Measurements from ENCODE around the gene MUC4.

Gene MUC4

GRCh38 chr3:195849322-195850074, 37.8 kb upstream of the MUC4 start:
- Histone ChIP-seq H3K79me1 (ENCODE audit: low read length) (no peaks in the 10 kb centered on the region), H2BK15ac (replicated peaks; ENCODE audit: low read depth) (no peak overlapping the region), H3K79me2 (ENCODE audit: control insufficient read depth, insufficient read depth, low read length) (no peaks in the 10 kb centered on the region), H4K5ac (ENCODE audit: low read length) (no peak overlapping the region), H4K8ac (ENCODE audit: low read depth, low read length) (no peak overlapping the region), H2AK5ac (ENCODE audit: low read length) (no peak overlapping the region), H2BK120ac (ENCODE audit: low read depth, low read length) (no peak overlapping the region), H3K9ac (ENCODE audit: low read length) (no peak overlapping the region), H2BK5ac (ENCODE audit: low read length) (no peak overlapping the region), H3K4ac (ENCODE audit: low read depth, low read length) (no peak overlapping the region), H3K27me3 (ENCODE audit: insufficient read depth, low read length, poor library complexity) (no peaks in the 10 kb centered on the region), H3K18ac (ENCODE audit: low read length) (no peak overlapping the region), H3K4me3 (ENCODE audit: low read length) (no peak overlapping the region), H3K36me3 (ENCODE audit: control insufficient read depth, insufficient read depth, low read length) (no peaks in the 10 kb centered on the region), H3K4me1 (ENCODE audit: control insufficient read depth, low read depth, low read length) (no peaks in the 10 kb centered on the region), H3K4me2 (ENCODE audit: low read length) (no peak overlapping the region), H3K23ac (ENCODE audit: low read length) (no peak overlapping the region), H3K27ac (ENCODE audit: low read depth, low read length) (no peak overlapping the region), H3K56ac (ENCODE audit: low read length) (no peak overlapping the region)
- no peak for DNase-seq
- WGBS (ENCODE audit: extremely low coverage, insufficient coverage, low lambda C conversion rate): no CpG with 5 or more reads among the region's 53 CpGs

GRCh38 chr3:195847055-195847950, 35.6 kb upstream of the MUC4 start:
- no peak overlapping the region for H3K56ac ChIP-seq (ENCODE audit: low read length)
- no peaks in the 10 kb centered on the region for H3K79me2 ChIP-seq (ENCODE audit: control insufficient read depth, insufficient read depth, low read length)
- no peak overlapping the region for H2BK15ac ChIP-seq (replicated peaks; ENCODE audit: low read depth)
- no peak overlapping the region for H2BK120ac ChIP-seq (ENCODE audit: low read depth, low read length)
- H3K79me1 ChIP-seq (ENCODE audit: low read length): no peaks in the 10 kb centered on the region
- no peak overlapping the region for H3K23ac ChIP-seq (ENCODE audit: low read length)
- no peak overlapping the region for H3K4me2 ChIP-seq (ENCODE audit: low read length)
- H4K5ac ChIP-seq (ENCODE audit: low read length): no peak overlapping the region
- H3K36me3 ChIP-seq (ENCODE audit: control insufficient read depth, insufficient read depth, low read length): no peaks in the 10 kb centered on the region
- H3K4me1 ChIP-seq (ENCODE audit: control insufficient read depth, low read depth, low read length): no peaks in the 10 kb centered on the region
- H3K4ac ChIP-seq (ENCODE audit: low read depth, low read length): no peak overlapping the region
- no CpG with 5 or more reads among the region's 24 CpGs for WGBS (ENCODE audit: extremely low coverage, insufficient coverage, low lambda C conversion rate)
- no peak overlapping the region for H4K8ac ChIP-seq (ENCODE audit: low read depth, low read length)
- no peak overlapping the region for H3K9ac ChIP-seq (ENCODE audit: low read length)
- no peak overlapping the region for H3K27ac ChIP-seq (ENCODE audit: low read depth, low read length)
- H3K4me3 ChIP-seq (ENCODE audit: low read length): no peak overlapping the region
- no peak for DNase-seq
- H2BK5ac ChIP-seq (ENCODE audit: low read length): no peak overlapping the region
- no peak overlapping the region for H3K18ac ChIP-seq (ENCODE audit: low read length)
- H3K27me3 ChIP-seq (ENCODE audit: insufficient read depth, low read length, poor library complexity): no peaks in the 10 kb centered on the region
- no peak overlapping the region for H2AK5ac ChIP-seq (ENCODE audit: low read length)

- 100% methylated on average over 1 of the region's 6 CpGs for WGBS (ENCODE audit: extremely low coverage, insufficient coverage, low lambda C conversion rate)
- Histone ChIP-seq H3K27ac (ENCODE audit: low read depth, low read length) (no peak overlapping the region), H3K4me3 (ENCODE audit: low read length) (no peak overlapping the region), H3K4ac (ENCODE audit: low read depth, low read length) (no peak overlapping the region), H4K5ac (ENCODE audit: low read length) (no peak overlapping the region), H3K79me1 (ENCODE audit: low read length) (no peaks in the 10 kb centered on the region), H3K4me2 (ENCODE audit: low read length) (no peak overlapping the region), H3K36me3 (ENCODE audit: control insufficient read depth, insufficient read depth, low read length) (no peaks in the 10 kb centered on the region), H3K27me3 (ENCODE audit: insufficient read depth, low read length, poor library complexity) (no peaks in the 10 kb centered on the region), H3K9ac (ENCODE audit: low read length) (no peak overlapping the region), H3K18ac (ENCODE audit: low read length) (no peak overlapping the region), H2BK5ac (ENCODE audit: low read length) (no peak overlapping the region), H2AK5ac (ENCODE audit: low read length) (no peak overlapping the region), H3K23ac (ENCODE audit: low read length) (no peak overlapping the region), H4K8ac (ENCODE audit: low read depth, low read length) (no peak overlapping the region), H3K4me1 (ENCODE audit: control insufficient read depth, low read depth, low read length) (no peaks in the 10 kb centered on the region), H2BK120ac (ENCODE audit: low read depth, low read length) (no peak overlapping the region), H3K79me2 (ENCODE audit: control insufficient read depth, insufficient read depth, low read length) (no peaks in the 10 kb centered on the region), H3K56ac (ENCODE audit: low read length) (no peak overlapping the region), H2BK15ac (replicated peaks; ENCODE audit: low read depth) (no peak overlapping the region)
- DNase-seq: no peak
Observed at GRCh38 chr3:195845483-195845882, 33.8 kb upstream of the MUC4 start.

- no peak overlapping the region for H3K4ac ChIP-seq (ENCODE audit: low read depth, low read length)
- H2BK5ac ChIP-seq (ENCODE audit: low read length): no peak overlapping the region
- H4K8ac ChIP-seq (ENCODE audit: low read depth, low read length): no peak overlapping the region
- no peaks in the 10 kb centered on the region for H3K79me1 ChIP-seq (ENCODE audit: low read length)
- no peak overlapping the region for H3K4me2 ChIP-seq (ENCODE audit: low read length)
- no peak overlapping the region for H3K27ac ChIP-seq (ENCODE audit: low read depth, low read length)
- no peak overlapping the region for H3K23ac ChIP-seq (ENCODE audit: low read length)
- H3K4me1 ChIP-seq (ENCODE audit: control insufficient read depth, low read depth, low read length): no peaks in the 10 kb centered on the region
- no peaks in the 10 kb centered on the region for H3K36me3 ChIP-seq (ENCODE audit: control insufficient read depth, insufficient read depth, low read length)
- H3K79me2 ChIP-seq (ENCODE audit: control insufficient read depth, insufficient read depth, low read length): no peaks in the 10 kb centered on the region
- H2BK15ac ChIP-seq (replicated peaks; ENCODE audit: low read depth): no peak overlapping the region
- WGBS (ENCODE audit: extremely low coverage, insufficient coverage, low lambda C conversion rate): 100% methylated on average over 1 of the region's 7 CpGs
- no peak overlapping the region for H2BK120ac ChIP-seq (ENCODE audit: low read depth, low read length)
- no peak overlapping the region for H3K18ac ChIP-seq (ENCODE audit: low read length)
- H3K56ac ChIP-seq (ENCODE audit: low read length): no peak overlapping the region
- no peak overlapping the region for H3K4me3 ChIP-seq (ENCODE audit: low read length)
- no peak overlapping the region for H3K9ac ChIP-seq (ENCODE audit: low read length)
- H4K5ac ChIP-seq (ENCODE audit: low read length): no peak overlapping the region
- no peak for DNase-seq
- H3K27me3 ChIP-seq (ENCODE audit: insufficient read depth, low read length, poor library complexity): no peaks in the 10 kb centered on the region
- H2AK5ac ChIP-seq (ENCODE audit: low read length): no peak overlapping the region
Observed at GRCh38 chr3:195844671-195845218, 33.0 kb upstream of the MUC4 start.

GRCh38 chr3:195839260-195840010, 27.7 kb upstream of the MUC4 start:
- Histone ChIP-seq H3K79me2 (ENCODE audit: control insufficient read depth, insufficient read depth, low read length) (no peaks in the 10 kb centered on the region), H3K23ac (ENCODE audit: low read length) (no peak overlapping the region), H3K36me3 (ENCODE audit: control insufficient read depth, insufficient read depth, low read length) (no peaks in the 10 kb centered on the region), H3K4me1 (ENCODE audit: control insufficient read depth, low read depth, low read length) (no peaks in the 10 kb centered on the region), H3K56ac (ENCODE audit: low read length) (no peak overlapping the region), H2BK15ac (replicated peaks; ENCODE audit: low read depth) (no peak overlapping the region), H3K9ac (ENCODE audit: low read length) (no peak overlapping the region), H3K4ac (ENCODE audit: low read depth, low read length) (no peak overlapping the region), H2AK5ac (ENCODE audit: low read length) (no peak overlapping the region), H3K27ac (ENCODE audit: low read depth, low read length) (no peak overlapping the region), H3K27me3 (ENCODE audit: insufficient read depth, low read length, poor library complexity) (no peaks in the 10 kb centered on the region), H2BK5ac (ENCODE audit: low read length) (no peak overlapping the region), H3K18ac (ENCODE audit: low read length) (no peak overlapping the region), H4K5ac (ENCODE audit: low read length) (no peak overlapping the region), H4K8ac (ENCODE audit: low read depth, low read length) (no peak overlapping the region), H2BK120ac (ENCODE audit: low read depth, low read length) (no peak overlapping the region), H3K4me3 (ENCODE audit: low read length) (no peak overlapping the region), H3K4me2 (ENCODE audit: low read length) (no peak overlapping the region), H3K79me1 (ENCODE audit: low read length) (no peaks in the 10 kb centered on the region)
- DNase-seq: no peak
- WGBS (ENCODE audit: extremely low coverage, insufficient coverage, low lambda C conversion rate): no CpG with 5 or more reads among the region's 19 CpGs
